Spleen (tissue), 11 donors: ENCODE measurements around the gene HOXD8. TPM values are rescaled to one million over a fixed set of nuclear protein-coding genes. Genes with fewer than 3 reads are reported as not detected.
A peak's percentile ranks its signal among the peaks of the same experiment; 100 is the strongest.

ENCODE experiments used
- DNase-seq: peaks from one replicate; pipeline ENCODE4 v3.0.0-alpha.2; 2020
- H3K27ac ChIP-seq, 8 donors: fragments of 200-600 bp; sonication (generic) in 7 of 8; 1 replicate in 4 of 8; 2 replicates in 4 of 8; pipeline versions ENCODE4 v1.5.0 to v1.8.0; 2016 to 2021; ENCODE audit warnings: inconsistent platforms in 4 of 8, mild to moderate bottlenecking in 4 of 8, moderate library complexity in 1 of 8
- H3K27me3 ChIP-seq, 7 donors: fragments of 200-600 bp; sonication (generic) in 6 of 7; replicated peaks in 1 of 7; 1 replicate in 4 of 7; 2 replicates in 3 of 7; pipeline versions ENCODE4 v1.5.0 to v1.8.0; 2016 to 2021; ENCODE audit warnings: inconsistent platforms in 3 of 7, mild to moderate bottlenecking in 1 of 7
- H3K36me3 ChIP-seq, 6 donors: fragments of 200-600 bp; sonication (generic) in 5 of 6; 1 replicate in 4 of 6; 2 replicates in 2 of 6; pipeline versions ENCODE4 v1.5.0 to v1.8.0; 2016 to 2021; ENCODE audit warnings: inconsistent platforms in 2 of 6
- H3K4me1 ChIP-seq, 6 donors: fragments of 200-600 bp; sonication (generic) in 5 of 6; 1 replicate in 3 of 6; 2 replicates in 3 of 6; pipeline versions ENCODE4 v1.5.0 to v1.8.0; 2016 to 2021; ENCODE audit warnings: inconsistent platforms in 3 of 6
- H3K4me3 ChIP-seq, 8 donors: fragments of 200-600 bp; sonication (generic) in 7 of 8; 1 replicate in 4 of 8; 2 replicates in 4 of 8; pipeline versions ENCODE4 v1.5.0 to v1.8.0; 2016 to 2021; ENCODE audit warnings: inconsistent platforms in 4 of 8, mild to moderate bottlenecking in 4 of 8, moderate library complexity in 2 of 8
- H3K9me3 ChIP-seq, 8 donors: fragments of 200-600 bp; sonication (generic) in 7 of 8; 1 replicate in 4 of 8; 2 replicates in 4 of 8; pipeline versions ENCODE4 v1.5.0 to v1.8.0; 2016 to 2021; ENCODE audit warnings: inconsistent platforms in 4 of 8
- CTCF ChIP-seq, 11 experiments: fragments of 200-600 bp in 7 of 11; fragments of 450-650 bp in 4 of 11; sonication (generic) in 4 of 11; IDR thresholded peaks in 8 of 11; conservative IDR thresholded peaks in 3 of 11; 1 replicate in 7 of 11; 2 replicates in 4 of 11; pipeline versions ENCODE4 v1.4.0 to v1.8.0; 2016 to 2021; ENCODE audit warnings: antibody characterized with exemption in 11 of 11, inconsistent platforms in 4 of 11, mild to moderate bottlenecking in 1 of 11
- POLR2A ChIP-seq, 3 donors: fragments of 450-650 bp; IDR thresholded peaks; one replicate each; pipeline ENCODE4 v1.5.1; 2017; ENCODE audit warnings: antibody characterized with exemption in 3 of 3, mild to moderate bottlenecking in 1 of 3
- POLR2AphosphoS5 ChIP-seq, 3 donors: sonication (generic); formaldehyde crosslinking; IDR thresholded peaks; one replicate each; pipeline ENCODE4 v1.5.1; 2017; ENCODE audit warnings: antibody characterized with exemption in 3 of 3
- whole genome bisulfite sequencing, 5 donors: extraction: QIAGEN DNeasy Blood & Tissue Kit in 3 of 5; methylation state at CpG; one replicate each; pipeline versions ENCODE4 v1.1.5 to v1.1.7; 2013 to 2018; 5-methylcytosine and 5-hydroxymethylcytosine counted together
- intact Hi-C: fragments of 100-400 bp; cut with DNase I; formaldehyde crosslinking; loops from one replicate; pipeline ENCODE4 v1.15.0; 2023; ENCODE audit warnings: low total_unique reads
- polyA plus RNA-seq, 3 donors: library from polyadenylated mRNA; stranded (reverse); fragments of 200-250 nt; gene quantifications; one replicate each; pipeline ENCODE4 v1.2.1, GENCODE V29; 2013
- total RNA-seq, 7 donors: library from RNA; depleted of rRNA in 3 of 7; stranded (reverse); fragments of >200 nt in 3 of 7; fragmentation: NEBNext Ultra II Directional in 4 of 7; extraction: Animal tissue kit (Norgen Biotek cat#: 25700) in 4 of 7; gene quantifications; one replicate each; pipeline versions ENCODE4 v1.1.0 to v1.2.1, GENCODE V29; 2016 to 2021
- donor health status: healthy with polysubstance abuse.
- donor health status: DM: no; HTN: no; CAD: no; lungs with moderate emphysema.
- donor health status: DM: no; HTN: no; CAD: no.
- donor health status: Bipolar disorder and iron deficiency.
- donor health status: healthy.
- donor health status: DM: no; HTN: no; CAD: no.
- donor health status: DM: yes; HTN: yes; CAD: no.

Gene HOXD8
- total and polyA plus RNA-seq, 10 donors, result 4.7 to 27.0 (median 15.8) TPM

GRCh38 chr2:176145085-176145969 lies 15.8 kb downstream of the HOXD8 start:
- intact Hi-C loops, result no loop called here
- Histone ChIP-seq H3K4me3 (no peak overlapping the region), H3K9me3 (no peaks in the 10 kb centered on the region), H3K36me3 (no peaks in the 10 kb centered on the region), H3K27ac (no peak overlapping the region), H3K4me1 (peaks cover 0 to 21% (median 8%) of the 10 kb centered on the region in 6 donors), H3K27me3 (peaks cover 0 to 100% (median 49%) of the 10 kb centered on the region in 7 donors)
- no peak for DNase-seq
- WGBS, 5 donors, result 56 to 63% (median 60%) methylated on average over 4 of the region's 4 CpGs
- no peak for TF ChIP-seq POLR2AphosphoS5 (IDR thresholded peaks at IDR 0.05)

- Histone ChIP-seq H3K36me3 (no peaks in the 10 kb centered on the region), H3K27me3 (peaks cover 0 to 100% (median 49%) of the 10 kb centered on the region in 7 donors), H3K27ac (no peak overlapping the region), H3K4me1 (peaks cover 0 to 14% (median under 1%) of the 10 kb centered on the region in 6 donors), H3K9me3 (no peaks in the 10 kb centered on the region), H3K4me3 (no peak overlapping the region)
- DNase-seq, result no peak
- 21 to 46% (median 33%) methylated on average over 6 of the region's 6 CpGs for WGBS, 5 donors
- TF ChIP-seq CTCF (IDR thresholded peaks at IDR 0.05 in 8 of 11, conservative IDR thresholded peaks at IDR 0.05 in 3 of 11) (no peak), POLR2AphosphoS5 (IDR thresholded peaks at IDR 0.05) (no peak), POLR2A (IDR thresholded peaks at IDR 0.05) (no peak)
- intact Hi-C loops, result no loop called here
These were observed 16.6 kb downstream of the HOXD8 start for GRCh38 chr2:176146101-176146500.

- H3K27me3 ChIP-seq, result peaks cover 0 to 100% (median 54%) of the 10 kb centered on the region in 7 donors
- no peak for TF ChIP-seq POLR2A (IDR thresholded peaks at IDR 0.05)
- TF ChIP-seq POLR2AphosphoS5 (IDR thresholded peaks at IDR 0.05), result no peak
- TF ChIP-seq CTCF (IDR thresholded peaks at IDR 0.05 in 8 of 11, conservative IDR thresholded peaks at IDR 0.05 in 3 of 11), result no peak
These were observed 17.1 kb downstream of the HOXD8 start for GRCh38 chr2:176146645-176147044.

GRCh38 chr2:176147210-176147799 lies 17.8 kb downstream of the HOXD8 start:
- 24 to 45% (median 34%) methylated on average over 28 to 32 of the region's 32 CpGs for WGBS, 5 donors
- TF ChIP-seq POLR2AphosphoS5 (IDR thresholded peaks at IDR 0.05), result no peak
- TF ChIP-seq POLR2A (IDR thresholded peaks at IDR 0.05), result no peak
- TF ChIP-seq CTCF (IDR thresholded peaks at IDR 0.05 in 8 of 11, conservative IDR thresholded peaks at IDR 0.05 in 3 of 11), result no peak
- Histone ChIP-seq H3K27me3 (peaks cover 0 to 100% (median 59%) of the 10 kb centered on the region in 7 donors), H3K27ac (no peak overlapping the region), H3K9me3 (no peaks in the 10 kb centered on the region), H3K4me1 (peaks cover 0 to 19% (median 4%) of the 10 kb centered on the region in 6 donors), H3K4me3 (no peak overlapping the region), H3K36me3 (no peaks in the 10 kb centered on the region)
- intact Hi-C loops, result no loop called here
- DNase-seq, result peak; percentile 41

More at GRCh38 chr2:176146645-176147044, 17.1 kb downstream of the HOXD8 start:
- Histone ChIP-seq H3K36me3 (no peaks in the 10 kb centered on the region), H3K27ac (no peak overlapping the region), H3K4me3 (no peak overlapping the region), H3K9me3 (no peaks in the 10 kb centered on the region), H3K4me1 (peaks cover 0 to 14% (median 2%) of the 10 kb centered on the region in 6 donors)
- intact Hi-C loops, result no loop called here
- DNase-seq, result no peak
